SK-N-SH (cell line): ENCODE measurements around the gene SLC38A7. TPM values are rescaled to one million over a fixed set of nuclear protein-coding genes. Genes with fewer than 3 reads are reported as not detected.

ENCODE experiments used
- CTCF ChIA-PET: fragments of 300-600, 350-600 bp; formaldehyde crosslinking; extraction: SDS; loops from one replicate; lab custom pipeline; 2021; lab: Yijun Ruan, JAX
- POLR2A ChIA-PET: fragments of 350-600 bp; sonication (Branson Sonifier 250); formaldehyde crosslinking; extraction: SDS; loops from one replicate; lab custom pipeline; 2020; ENCODE audit warnings: antibody characterized with exemption, inconsistent platforms; lab: Yijun Ruan, JAX
- DNase-seq: peaks from one replicate; pipeline ENCODE4 v3.0.0; 2012
- H2AFZ ChIP-seq: fragments of 200-600 bp; sonication (generic); 2 replicates; pipeline ENCODE4 v1.8.1; 2016; ENCODE audit warnings: antibody characterized with exemption, mild to moderate bottlenecking, low read depth
- H3F3A ChIP-seq: fragments of 200-600 bp; sonication (generic); replicated peaks from 2 replicates; pipeline ENCODE3; 2016; ENCODE audit warnings: antibody characterized with exemption, mild to moderate bottlenecking; ENCODE audit not compliant: insufficient read depth
- H3K27ac ChIP-seq, 2 experiments: fragments of 200-500 bp in 1 of 2; fragments of 200-600 bp in 1 of 2; sonication (Bioruptor generic) in 1 of 2; sonication (generic), shearing (Covaris generic) in 1 of 2; 2 replicates each; pipeline versions ENCODE4 v1.5.1 to v1.6.1; 2014 to 2016; ENCODE audit warnings: low read depth in 2 of 2, inconsistent platforms in 1 of 2, low read length in 1 of 2, mild to moderate bottlenecking in 1 of 2, mixed read lengths in 1 of 2
- H3K27me3 ChIP-seq: fragments of 200-600 bp; sonication (generic), shearing (Covaris generic); 2 replicates; pipeline ENCODE4 v1.6.1; 2016; ENCODE audit warnings: mixed run types; ENCODE audit not compliant: insufficient read depth
- H3K36me3 ChIP-seq, 2 experiments: fragments of 200-500 bp in 1 of 2; fragments of 200-600 bp in 1 of 2; sonication (Bioruptor generic) in 1 of 2; sonication (generic) in 1 of 2; replicated peaks in 1 of 2; 2 replicates each; pipeline versions ENCODE3 to v1.5.1; 2014 to 2016; ENCODE audit warnings: low read length in 1 of 2, mild to moderate bottlenecking in 1 of 2; ENCODE audit not compliant: insufficient read depth in 2 of 2, control insufficient read depth in 1 of 2
- H3K4me1 ChIP-seq, 2 experiments: fragments of 200-500 bp in 1 of 2; fragments of 200-600 bp in 1 of 2; sonication (Bioruptor generic) in 1 of 2; sonication (generic), shearing (Covaris generic) in 1 of 2; 2 replicates each; pipeline versions ENCODE4 v1.5.1 to v1.6.1; 2014 to 2016; ENCODE audit warnings: low read depth in 1 of 2, low read length in 1 of 2, mixed run types in 1 of 2; ENCODE audit not compliant: insufficient read depth in 2 of 2, control insufficient read depth in 1 of 2
- H3K4me2 ChIP-seq: fragments of 200-600 bp; sonication (generic), shearing (Covaris generic); 2 replicates; pipeline ENCODE4 v1.6.1; 2017; ENCODE audit warnings: mixed run types
- H3K4me3 ChIP-seq, 2 experiments: fragments of 200-500 bp in 1 of 2; fragments of 200-600 bp in 1 of 2; sonication (Bioruptor generic) in 1 of 2; sonication (generic), shearing (Covaris generic) in 1 of 2; 2 replicates each; pipeline versions ENCODE4 v1.5.1 to v1.8.1; 2014 to 2016; ENCODE audit warnings: low read depth in 2 of 2, inconsistent platforms in 1 of 2, low read length in 1 of 2, mild to moderate bottlenecking in 1 of 2, mixed read lengths in 1 of 2, moderate library complexity in 1 of 2
- H3K79me2 ChIP-seq: fragments of 200-600 bp; sonication (generic); 2 replicates; pipeline ENCODE4 v1.8.1; 2017; ENCODE audit warnings: mild to moderate bottlenecking; ENCODE audit not compliant: insufficient read depth
- H3K9ac ChIP-seq: fragments of 200-600 bp; sonication (generic); 2 replicates; pipeline ENCODE4 v1.6.1; 2017; ENCODE audit warnings: mixed run types
- H3K9me2 ChIP-seq: fragments of 200-600 bp; sonication (generic); 2 replicates; pipeline ENCODE4 v1.6.1; 2017; ENCODE audit warnings: mixed run types
- H3K9me3 ChIP-seq: fragments of 200-600 bp; sonication (generic); 2 replicates; pipeline ENCODE4 v1.6.1; 2017; ENCODE audit warnings: mixed run types, mild to moderate bottlenecking, moderate library complexity
- H4K20me1 ChIP-seq: fragments of 200-600 bp; sonication (generic); 2 replicates; pipeline ENCODE4 v1.6.1; 2017; ENCODE audit warnings: mild to moderate bottlenecking, mixed run types; ENCODE audit not compliant: insufficient read depth
- CHD2 ChIP-seq: fragments of 150-350 bp; IDR thresholded peaks from 2 replicates; pipeline ENCODE4 v1.6.1; 2018; ENCODE audit warnings: low read length; ENCODE audit not compliant: partially characterized antibody
- EZH2phosphoT487 ChIP-seq: fragments of 200-600 bp; sonication (generic); IDR thresholded peaks from 2 replicates; pipeline ENCODE4 v1.6.1; 2017; ENCODE audit warnings: low read depth, mixed run types, mild to moderate bottlenecking, antibody characterized with exemption, moderate library complexity, borderline replicate concordance
- FOSL2 ChIP-seq: IDR thresholded peaks from 2 replicates; pipeline ENCODE4 v1.4.0; 2012; ENCODE audit warnings: low read depth, mild to moderate bottlenecking, moderate library complexity, borderline replicate concordance
- FOXJ3 ChIP-seq: sonication (generic); formaldehyde crosslinking; IDR thresholded peaks from 2 replicates; pipeline ENCODE4 v1.5.1; 2020; ENCODE audit warnings: mild to moderate bottlenecking, missing genetic modification reagents
- JUND ChIP-seq: IDR thresholded peaks from 2 replicates; pipeline ENCODE4 v1.4.0; 2012
- MEF2A ChIP-seq: IDR thresholded peaks from 2 replicates; pipeline ENCODE4 v1.4.0; 2012; ENCODE audit warnings: low read depth, borderline replicate concordance
- NRF1 ChIP-seq: IDR thresholded peaks from 2 replicates; pipeline ENCODE4 v1.6.1; 2012; ENCODE audit warnings: low read depth, mild to moderate bottlenecking, low read length
- POLR2AphosphoS5 ChIP-seq: IDR thresholded peaks from 2 replicates; pipeline ENCODE4 v1.6.1; 2012; ENCODE audit warnings: low read depth, low read length
- RAD21 ChIP-seq: IDR thresholded peaks from 2 replicates; pipeline ENCODE4 v1.6.1; 2012; ENCODE audit warnings: mild to moderate bottlenecking, low read length
- RCOR1 ChIP-seq: fragments of 150-350 bp; IDR thresholded peaks from 2 replicates; pipeline ENCODE4 v1.6.1; 2017; ENCODE audit warnings: antibody characterized with exemption, low read length
- RXRA ChIP-seq: IDR thresholded peaks from 2 replicates; pipeline ENCODE4 v1.4.0; 2012; ENCODE audit warnings: low read depth, mild to moderate bottlenecking, borderline replicate concordance
- SIN3A ChIP-seq: IDR thresholded peaks from 2 replicates; pipeline ENCODE4 v1.6.1; 2012; ENCODE audit warnings: low read depth, mild to moderate bottlenecking, low read length, moderate library complexity, borderline replicate concordance
- SMC3 ChIP-seq: IDR thresholded peaks from 2 replicates; pipeline ENCODE4 v1.6.1; 2012; ENCODE audit warnings: low read depth, low read length, improper control_type of control experiment
- TCF12 ChIP-seq: IDR thresholded peaks from 2 replicates; pipeline ENCODE4 v1.4.0; 2012
- TEAD4 ChIP-seq: IDR thresholded peaks from 2 replicates; pipeline ENCODE4 v1.4.0; 2012; ENCODE audit warnings: mild to moderate bottlenecking, borderline replicate concordance; ENCODE audit not compliant: insufficient read depth
- YY1 ChIP-seq: IDR thresholded peaks from 2 replicates; pipeline ENCODE4 v1.4.0; 2012; ENCODE audit warnings: low read depth, mild to moderate bottlenecking
- WGBS: methylation state at CpG from one replicate; pipeline ENCODE4 v1.1.6; 2017; ENCODE audit warnings: low lambda C conversion rate; 5-methylcytosine and 5-hydroxymethylcytosine counted together
- polyA plus RNA-seq, 3 experiments: library from polyadenylated mRNA; depleted of rRNA; stranded (reverse); fragments of >200 nt; gene quantifications; 2 replicates each; pipeline ENCODE4 v1.2.3, GENCODE V29; 2012
- TF ChIP-seq, protein P1 (sequence below): IDR thresholded peaks from 2 replicates; pipeline ENCODE4 v1.4.0; 2012; ENCODE audit warnings: low read depth, borderline replicate concordance
- TF ChIP-seq, protein P2 (sequence below): fragments of 200-600 bp; sonication (generic); IDR thresholded peaks from 2 replicates; pipeline ENCODE4 v1.6.1; 2017; ENCODE audit warnings: antibody characterized with exemption, mild to moderate bottlenecking, moderate library complexity
- TF ChIP-seq, protein P3 (sequence below): fragments of 150-350 bp; IDR thresholded peaks from 2 replicates; pipeline ENCODE4 v1.6.1; 2017; ENCODE audit warnings: antibody characterized with exemption, low read length, low read depth, borderline replicate concordance
- TF ChIP-seq, protein P4 (sequence below): fragments of 150-350 bp; IDR thresholded peaks from 2 replicates; pipeline ENCODE4 v1.6.1; 2016; ENCODE audit warnings: mild to moderate bottlenecking, low read depth, low read length

The SLC38A7 gene
- polyA plus RNA-seq, 1 of the 3 experiments (the other 2 are of a cell fraction) = 14.1 TPM

DNA sequence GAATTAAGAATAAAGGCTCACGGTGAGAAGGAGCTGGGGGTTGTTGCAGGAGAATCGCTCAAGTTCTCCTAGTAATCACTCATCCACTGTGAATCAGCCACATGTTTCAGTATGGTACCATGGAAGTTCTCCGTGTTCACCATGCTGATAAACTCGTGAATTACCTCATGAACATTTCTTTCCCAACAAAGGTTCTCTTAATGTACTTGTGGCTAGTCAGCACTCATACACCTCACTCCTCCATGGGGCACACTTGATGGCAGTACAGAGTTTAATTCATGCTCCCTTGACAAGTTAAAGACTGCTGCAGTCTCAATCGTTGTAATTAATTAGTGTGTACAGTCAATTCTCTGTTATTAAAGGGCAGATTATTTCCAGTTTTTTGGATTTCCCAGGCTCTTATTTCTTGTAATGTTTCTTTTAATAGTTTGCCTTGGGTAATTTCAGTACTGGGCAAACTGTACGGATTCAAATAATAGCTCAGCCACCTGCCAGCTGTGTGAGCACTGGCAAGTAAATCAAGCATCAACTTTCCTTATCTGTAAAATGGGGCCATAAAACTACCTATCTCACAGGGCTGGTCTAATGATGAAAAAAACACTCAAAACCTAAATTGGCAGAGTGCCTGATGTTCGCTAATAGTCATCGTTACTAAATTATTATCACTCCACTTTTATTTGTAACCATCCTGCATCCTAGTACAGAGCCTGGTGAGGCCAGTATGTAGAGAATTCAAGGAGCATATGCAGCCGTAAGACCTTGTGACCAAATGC, 43.4 kb upstream of the SLC38A7 start:
- Histone ChIP-seq H3F3A (no peaks in the 10 kb centered on the region), H3K9me3 (no peaks in the 10 kb centered on the region), H3K79me2 (peaks cover 75% of the 10 kb centered on the region), H3K27ac (no peak overlapping the region), H3K27me3 (no peaks in the 10 kb centered on the region), H2AFZ (no peak overlapping the region), H3K4me2 (no peak overlapping the region), H3K36me3 (peaks cover 9 to 16% of the 10 kb centered on the region in 2 experiments), H4K20me1 (peaks cover 25% of the 10 kb centered on the region), H3K4me1 (peaks cover 0 to 5% of the 10 kb centered on the region in 2 experiments; a peak in 3 of 4 replicates), H3K9ac (no peak overlapping the region), H3K4me3 (no peak overlapping the region), H3K9me2 (no peaks in the 10 kb centered on the region)
- WGBS = 83% methylated on average over 9 of the region's 9 CpGs
- DNase-seq = no peak
- no peak for TF ChIP-seq FOXJ3
- no peak for TF ChIP-seq SIN3A
- TF ChIP-seq EZH2phosphoT487 = no peak
- no peak for TF ChIP-seq TEAD4
- TF ChIP-seq POLR2AphosphoS5 = no peak
- no peak for TF ChIP-seq RAD21
- TF ChIP-seq, protein P1, sequence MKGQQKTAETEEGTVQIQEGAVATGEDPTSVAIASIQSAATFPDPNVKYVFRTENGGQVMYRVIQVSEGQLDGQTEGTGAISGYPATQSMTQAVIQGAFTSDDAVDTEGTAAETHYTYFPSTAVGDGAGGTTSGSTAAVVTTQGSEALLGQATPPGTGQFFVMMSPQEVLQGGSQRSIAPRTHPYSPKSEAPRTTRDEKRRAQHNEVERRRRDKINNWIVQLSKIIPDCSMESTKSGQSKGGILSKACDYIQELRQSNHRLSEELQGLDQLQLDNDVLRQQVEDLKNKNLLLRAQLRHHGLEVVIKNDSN = no peak
- TF ChIP-seq, protein P2, sequence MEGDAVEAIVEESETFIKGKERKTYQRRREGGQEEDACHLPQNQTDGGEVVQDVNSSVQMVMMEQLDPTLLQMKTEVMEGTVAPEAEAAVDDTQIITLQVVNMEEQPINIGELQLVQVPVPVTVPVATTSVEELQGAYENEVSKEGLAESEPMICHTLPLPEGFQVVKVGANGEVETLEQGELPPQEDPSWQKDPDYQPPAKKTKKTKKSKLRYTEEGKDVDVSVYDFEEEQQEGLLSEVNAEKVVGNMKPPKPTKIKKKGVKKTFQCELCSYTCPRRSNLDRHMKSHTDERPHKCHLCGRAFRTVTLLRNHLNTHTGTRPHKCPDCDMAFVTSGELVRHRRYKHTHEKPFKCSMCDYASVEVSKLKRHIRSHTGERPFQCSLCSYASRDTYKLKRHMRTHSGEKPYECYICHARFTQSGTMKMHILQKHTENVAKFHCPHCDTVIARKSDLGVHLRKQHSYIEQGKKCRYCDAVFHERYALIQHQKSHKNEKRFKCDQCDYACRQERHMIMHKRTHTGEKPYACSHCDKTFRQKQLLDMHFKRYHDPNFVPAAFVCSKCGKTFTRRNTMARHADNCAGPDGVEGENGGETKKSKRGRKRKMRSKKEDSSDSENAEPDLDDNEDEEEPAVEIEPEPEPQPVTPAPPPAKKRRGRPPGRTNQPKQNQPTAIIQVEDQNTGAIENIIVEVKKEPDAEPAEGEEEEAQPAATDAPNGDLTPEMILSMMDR = no peak
- no peak for TF ChIP-seq TCF12
- no peak for TF ChIP-seq CHD2
- TF ChIP-seq, protein P3, sequence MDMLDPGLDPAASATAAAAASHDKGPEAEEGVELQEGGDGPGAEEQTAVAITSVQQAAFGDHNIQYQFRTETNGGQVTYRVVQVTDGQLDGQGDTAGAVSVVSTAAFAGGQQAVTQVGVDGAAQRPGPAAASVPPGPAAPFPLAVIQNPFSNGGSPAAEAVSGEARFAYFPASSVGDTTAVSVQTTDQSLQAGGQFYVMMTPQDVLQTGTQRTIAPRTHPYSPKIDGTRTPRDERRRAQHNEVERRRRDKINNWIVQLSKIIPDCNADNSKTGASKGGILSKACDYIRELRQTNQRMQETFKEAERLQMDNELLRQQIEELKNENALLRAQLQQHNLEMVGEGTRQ = no peak
- TF ChIP-seq RXRA = no peak
- no peak for TF ChIP-seq MEF2A
- no peak for TF ChIP-seq NRF1
- TF ChIP-seq, protein P4, sequence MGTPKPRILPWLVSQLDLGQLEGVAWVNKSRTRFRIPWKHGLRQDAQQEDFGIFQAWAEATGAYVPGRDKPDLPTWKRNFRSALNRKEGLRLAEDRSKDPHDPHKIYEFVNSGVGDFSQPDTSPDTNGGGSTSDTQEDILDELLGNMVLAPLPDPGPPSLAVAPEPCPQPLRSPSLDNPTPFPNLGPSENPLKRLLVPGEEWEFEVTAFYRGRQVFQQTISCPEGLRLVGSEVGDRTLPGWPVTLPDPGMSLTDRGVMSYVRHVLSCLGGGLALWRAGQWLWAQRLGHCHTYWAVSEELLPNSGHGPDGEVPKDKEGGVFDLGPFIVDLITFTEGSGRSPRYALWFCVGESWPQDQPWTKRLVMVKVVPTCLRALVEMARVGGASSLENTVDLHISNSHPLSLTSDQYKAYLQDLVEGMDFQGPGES = no peak
- no peak for TF ChIP-seq YY1
- no peak for TF ChIP-seq SMC3
- TF ChIP-seq JUND = no peak
- TF ChIP-seq RCOR1 = no peak
- TF ChIP-seq FOSL2 = no peak
- POLR2A ChIA-PET = no interaction called here
- CTCF ChIA-PET = no interaction called here
